ENCODE results near the gene FOXRED2. TPM values are rescaled to one million over a fixed set of nuclear protein-coding genes. Genes with fewer than 3 reads are reported as not detected.

The FOXRED2 gene
- total RNA-seq, 2 donors from 2014 or later, result 28.3 to 33.3 TPM

- Mint-ChIP-seq H3K27ac (no peak overlapping the region), H3K9me3 (peaks cover 2% of the 10 kb centered on the region), H3K27me3 (ENCODE audit: insufficient read depth) (peaks cover 2% of the 10 kb centered on the region), H3K4me1 (no peaks in the 10 kb centered on the region), H3K4me3 (no peak overlapping the region), H3K36me3 (ENCODE audit: low read depth) (peaks cover 74% of the 10 kb centered on the region)
- no peak for TF ChIP-seq CTCF (conservative IDR thresholded peaks at IDR 0.05)
- peaks cover 73% of the 10 kb centered on the region for H3K36me3 ChIP-seq (ENCODE audit: control insufficient read depth, insufficient read depth, low read length)
- H3K9ac ChIP-seq (ENCODE audit: extremely low read depth, low read length, poor library complexity, severe bottlenecking), result no peak overlapping the region
- no peak overlapping the region for H3K27ac ChIP-seq (ENCODE audit: low read depth, low read length)
- DNase-seq, result no peak
- H3K4me3 ChIP-seq (ENCODE audit: low read length), result no peak overlapping the region
- H3K9me3 ChIP-seq (ENCODE audit: control insufficient read depth, low read length), result no peaks in the 10 kb centered on the region
- no peaks in the 10 kb centered on the region for H3K27me3 ChIP-seq (ENCODE audit: control insufficient read depth, insufficient read depth, low read length, poor library complexity, severe bottlenecking)
- H3K4me1 ChIP-seq (ENCODE audit: control insufficient read depth, insufficient read depth, low read length), result no peaks in the 10 kb centered on the region
- 89 to 96% methylated on average over 1 to 4 of the region's 4 CpGs for WGBS, 2 experiments (ENCODE audit: insufficient coverage in 1 of 2, insufficient read length in 1 of 2)
Measured at GRCh38 chr22:36512991-36513390, 6.2 kb upstream of the FOXRED2 start.

- peaks cover 2% of the 10 kb centered on the region for H3K9me3 Mint-ChIP-seq
- H3K27me3 ChIP-seq (ENCODE audit: control insufficient read depth, insufficient read depth, low read length, poor library complexity, severe bottlenecking), result no peaks in the 10 kb centered on the region
- peaks cover 3% of the 10 kb centered on the region for H3K4me1 Mint-ChIP-seq
- H3K4me3 ChIP-seq (ENCODE audit: low read length), result no peak overlapping the region
- peaks cover 4% of the 10 kb centered on the region for H3K27me3 Mint-ChIP-seq (ENCODE audit: insufficient read depth)
- H3K27ac ChIP-seq (ENCODE audit: low read depth, low read length), result no peak overlapping the region
- no peaks in the 10 kb centered on the region for H3K9me3 ChIP-seq (ENCODE audit: control insufficient read depth, low read length)
- no peak for DNase-seq
- no peak overlapping the region for H3K9ac ChIP-seq (ENCODE audit: extremely low read depth, low read length, poor library complexity, severe bottlenecking)
- no peak overlapping the region for H3K4me3 Mint-ChIP-seq
- TF ChIP-seq CTCF (conservative IDR thresholded peaks at IDR 0.05), result no peak
- no peak overlapping the region for H3K27ac Mint-ChIP-seq
- 93 to 94% methylated on average over 3 to 8 of the region's 8 CpGs for WGBS, 2 experiments (ENCODE audit: insufficient coverage in 1 of 2, insufficient read length in 1 of 2)
- peaks cover 70% of the 10 kb centered on the region for H3K36me3 Mint-ChIP-seq (ENCODE audit: low read depth)
- H3K4me1 ChIP-seq (ENCODE audit: control insufficient read depth, insufficient read depth, low read length), result peaks cover 2% of the 10 kb centered on the region
- peaks cover 67% of the 10 kb centered on the region for H3K36me3 ChIP-seq (ENCODE audit: control insufficient read depth, insufficient read depth, low read length)
Measured at GRCh38 chr22:36512333-36512732, 5.5 kb upstream of the FOXRED2 start.

GRCh38 chr22:36510966-36511881 lies 4.4 kb upstream of the FOXRED2 start:
- Histone ChIP-seq H3K36me3 (ENCODE audit: control insufficient read depth, insufficient read depth, low read length) (peaks cover 56% of the 10 kb centered on the region), H3K4me1 (ENCODE audit: control insufficient read depth, insufficient read depth, low read length) (peaks cover 5% of the 10 kb centered on the region), H3K27me3 (ENCODE audit: control insufficient read depth, insufficient read depth, low read length, poor library complexity, severe bottlenecking) (no peaks in the 10 kb centered on the region), H3K4me3 (ENCODE audit: low read length) (no peak overlapping the region), H3K27ac (ENCODE audit: low read depth, low read length) (peak overlapping the region; percentile 33), H3K9ac (ENCODE audit: extremely low read depth, low read length, poor library complexity, severe bottlenecking) (no peak overlapping the region), H3K9me3 (ENCODE audit: control insufficient read depth, low read length) (no peaks in the 10 kb centered on the region)
- Mint-ChIP-seq H3K4me1 (peaks cover 3% of the 10 kb centered on the region), H3K27ac (peak overlapping the region; percentile 74), H3K4me3 (no peak overlapping the region), H3K36me3 (ENCODE audit: low read depth) (peaks cover 59% of the 10 kb centered on the region), H3K9me3 (peaks cover 4% of the 10 kb centered on the region), H3K27me3 (ENCODE audit: insufficient read depth) (peaks cover 4% of the 10 kb centered on the region)
- 88 to 97% methylated on average over 14 to 17 of the region's 17 CpGs for WGBS, 2 experiments (ENCODE audit: insufficient coverage in 1 of 2, insufficient read length in 1 of 2)
- peak; percentile 88 for DNase-seq
- TF ChIP-seq CTCF (conservative IDR thresholded peaks at IDR 0.05), result peak; percentile 76
